ENCODE data around the gene NRSN2.

GRCh38 chr20:370977-371754 lies 24.3 kb downstream of the NRSN2 start:
- TF ChIP-seq POLR2AphosphoS5 (IDR thresholded peaks at IDR 0.05; ENCODE audit: low read depth, low read length) = no peak
- TF ChIP-seq RCOR1 (IDR thresholded peaks at IDR 0.05; ENCODE audit: low read length) = no peak
- TF ChIP-seq CTCF (IDR thresholded peaks at IDR 0.05) = no peak
- no peak for TF ChIP-seq EZH2phosphoT487 (IDR thresholded peaks at IDR 0.05; ENCODE audit: borderline replicate concordance, low read depth)
- no peak for TF ChIP-seq RAD21 (IDR thresholded peaks at IDR 0.05; ENCODE audit: low read length)
- TF ChIP-seq YY1 (IDR thresholded peaks at IDR 0.05; ENCODE audit: low read depth) = no peak
- TF ChIP-seq USF2 (IDR thresholded peaks at IDR 0.05; ENCODE audit: borderline replicate concordance, low read depth, low read length) = no peak
- no peak for TF ChIP-seq EP300 (IDR thresholded peaks at IDR 0.05; ENCODE audit: borderline replicate concordance in 1 of 2, low read depth in 1 of 2, low read length in 1 of 2)
- no peak for TF ChIP-seq RFX5 (IDR thresholded peaks at IDR 0.05; ENCODE audit: low read length)
- TF ChIP-seq JUND (IDR thresholded peaks at IDR 0.05) = no peak
- no peak for TF ChIP-seq REST (IDR thresholded peaks at IDR 0.05; ENCODE audit: low read depth, low read length)
- no peak for TF ChIP-seq NRF1 (IDR thresholded peaks at IDR 0.05; ENCODE audit: low read depth, low read length)
